HFF-Myc (cell line): ENCODE measurements around the gene ZBTB45.

Source experiments
- DNase-seq: peaks from one replicate; pipeline ENCODE4 v3.0.0-alpha.2; 2011; ENCODE audit warnings: low read depth; ENCODE audit errors: extremely low read depth
- H3K4me3 ChIP-seq: replicated peaks from 2 replicates; pipeline ENCODE4 v1.5.1; 2011; ENCODE audit warnings: low read depth, mild to moderate bottlenecking, control low read depth, low read length
- CTCF ChIP-seq: IDR thresholded peaks from 2 replicates; pipeline ENCODE4 v1.5.1; 2012; ENCODE audit warnings: mild to moderate bottlenecking, low read depth, low read length, control low read depth; ENCODE audit errors: missing control alignments

ZBTB45 gene

GRCh38 chr19:58518256-58519086, 1.1 kb downstream of the ZBTB45 start:
- no peak for DNase-seq
- peak overlapping the region; percentile 84 for H3K4me3 ChIP-seq
- TF ChIP-seq CTCF: no peak

- H3K4me3 ChIP-seq: no peak overlapping the region
- no peak for DNase-seq
- no peak for TF ChIP-seq CTCF
Observed at GRCh38 chr19:58516964-58517833, 2.4 kb downstream of the ZBTB45 start.

GRCh38 chr19:58516246-58516836, 3.3 kb downstream of the ZBTB45 start:
- no peak overlapping the region for H3K4me3 ChIP-seq
- no peak for TF ChIP-seq CTCF
- no peak for DNase-seq

- H3K4me3 ChIP-seq: no peak overlapping the region
- DNase-seq: no peak
- TF ChIP-seq CTCF: no peak
Observed at GRCh38 chr19:58515259-58515658, 4.4 kb downstream of the ZBTB45 start.

- DNase-seq: no peak
- TF ChIP-seq CTCF: no peak
- H3K4me3 ChIP-seq: peak overlapping the region; percentile 31
Observed at GRCh38 chr19:58514564-58515022, 5.0 kb downstream of the ZBTB45 start.

- H3K4me3 ChIP-seq: peak overlapping the region; percentile 31
- DNase-seq: peak; percentile 25
- peak; percentile 64 for TF ChIP-seq CTCF
Observed at GRCh38 chr19:58513694-58514563, 5.7 kb downstream of the ZBTB45 start.
